MV-4-11 (cell line): ENCODE data around the gene ELK4.
A peak's percentile ranks its signal among the peaks of the same experiment; 100 is the strongest.

ENCODE experiments used
- DNase-seq: peaks from one replicate; lab custom pipeline; 2025; lab: John Stamatoyannopoulos, UW

The ELK4 gene

GRCh38 chr1:205561501-205562203, 70.2 kb downstream of the ELK4 start:
- peak; percentile 19 for DNase-seq
